HepG2 (cell line): Measurements from ENCODE around the gene MCOLN1.

Experiments used
- CREM ChIP-seq, 2 experiments: sonication (generic) in 1 of 2; formaldehyde crosslinking in 1 of 2; IDR thresholded peaks; 2 replicates each; pipeline versions ENCODE4 v1.4.0 to v1.6.1; 2016 to 2020; ENCODE audit warnings: antibody characterized with exemption in 1 of 2, mild to moderate bottlenecking in 1 of 2, missing genetic modification reagents in 1 of 2
- PHF20 ChIP-seq: sonication (generic); formaldehyde crosslinking; IDR thresholded peaks from 2 replicates; pipeline ENCODE4 v1.5.0; 2020; ENCODE audit warnings: mild to moderate bottlenecking, missing genetic modification reagents

DNA sequence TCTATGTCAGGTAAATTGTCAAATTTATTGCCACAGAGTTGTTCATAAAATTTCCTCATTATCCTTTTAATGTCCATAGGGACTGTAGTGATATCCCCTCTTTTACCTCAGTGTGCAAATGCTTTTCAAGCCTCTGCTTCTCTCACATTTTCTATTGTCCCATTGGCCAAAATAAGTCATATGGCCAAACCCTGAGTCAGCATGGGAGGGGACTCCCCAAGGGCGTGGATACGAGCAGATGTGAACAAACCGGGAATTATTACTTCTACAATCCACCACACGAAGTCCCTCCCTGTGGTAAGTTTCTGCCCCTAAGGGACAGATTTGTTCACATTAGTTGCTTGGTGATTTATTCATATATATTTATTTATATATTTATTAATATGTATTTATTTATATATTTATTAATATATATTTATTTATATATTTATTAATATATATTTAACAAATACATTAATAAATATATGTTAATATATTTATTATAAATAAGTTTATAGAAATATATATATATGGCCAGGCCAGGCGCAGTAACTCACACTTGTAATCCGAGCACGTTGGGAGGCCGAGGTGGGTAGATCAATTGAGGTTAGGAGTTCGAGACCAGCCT, 53.1 kb downstream of the MCOLN1 start:
- no peak for TF ChIP-seq PHF20 (CRISPR knock-in tag)
- no peak for TF ChIP-seq CREM (IDR thresholded peaks at IDR 0.05)
- TF ChIP-seq CREM (CRISPR knock-in tag; IDR thresholded peaks at IDR 0.05), result no peak
